WERI-Rb-1 (cell line): ENCODE measurements around the gene PRPSAP2.
"Not testable (repeated sequence)": the region's sequence is repeated elsewhere in the genome, so short reads cannot be mapped to it uniquely, and the experiment has no call there.

Experiments
- DNase-seq: peaks from one replicate; pipeline ENCODE4 v3.0.0-alpha.2; 2020
- H3K27ac ChIP-seq: fragments of 250-450 bp; sonication (Bioruptor Pico); 2 replicates; pipeline ENCODE4 v1.5.1; 2020; ENCODE audit warnings: mild to moderate bottlenecking, moderate library complexity
- H3K27me3 ChIP-seq: fragments of 250-450 bp; sonication (Bioruptor Pico); 2 replicates; pipeline ENCODE4 v1.5.1; 2021; ENCODE audit warnings: mild to moderate bottlenecking, low read depth, moderate library complexity; ENCODE audit not compliant: insufficient read depth, severe bottlenecking
- H3K36me3 ChIP-seq: fragments of 250-450 bp; sonication (Bioruptor Pico); 2 replicates; pipeline ENCODE4 v1.5.1; 2020; ENCODE audit warnings: mild to moderate bottlenecking, moderate library complexity
- H3K4me3 ChIP-seq: 2 replicates; pipeline ENCODE4 v1.5.1; 2011; ENCODE audit warnings: low read depth, mild to moderate bottlenecking, control low read depth, low read length
- H3K9me3 ChIP-seq: fragments of 250-450 bp; sonication (Bioruptor Pico); 2 replicates; pipeline ENCODE4 v1.5.1; 2021; ENCODE audit warnings: mild to moderate bottlenecking, moderate library complexity; ENCODE audit not compliant: severe bottlenecking
- CTCF ChIP-seq: IDR thresholded peaks from 2 replicates; pipeline ENCODE4 v1.5.1; 2011; ENCODE audit warnings: low read depth, mild to moderate bottlenecking, control low read depth, inconsistent platforms, low read length

The PRPSAP2 gene

GRCh38 chr17:18857864-18858566 is at the start of gene PRPSAP2:
Gene PRPSAP2, plus strand, starts transcription at chr17:18858131. Its CDS starts 7,703 bp downstream, at chr17:18865834.
- peak within 1 kb of the TSS; percentile 91 for H3K4me3 ChIP-seq
- no peaks in the 10 kb centered on the region for H3K9me3 ChIP-seq
- no peak for TF ChIP-seq CTCF
- peaks cover 10% of the 10 kb centered on the region for H3K36me3 ChIP-seq
- H3K27me3 ChIP-seq: no peaks in the 10 kb centered on the region
- DNase-seq: peak; percentile 96
- peak within 1 kb of the TSS; percentile 96 for H3K27ac ChIP-seq

- H3K4me3 ChIP-seq, H3K36me3 ChIP-seq, H3K27me3 ChIP-seq, H3K27ac ChIP-seq, H3K9me3 ChIP-seq: not testable (repeated sequence)
- peak; percentile 8 for DNase-seq
Measured at GRCh38 chr17:18815924-18816323, 42.0 kb upstream of the PRPSAP2 start.

GRCh38 chr17:18816489-18817371 is 41.2 kb upstream of the PRPSAP2 start:
- H3K4me3 ChIP-seq, H3K9me3 ChIP-seq, H3K27ac ChIP-seq, H3K27me3 ChIP-seq, H3K36me3 ChIP-seq: not testable (repeated sequence)
- peak; percentile 53 for DNase-seq
- peak; percentile 24; the same call in 1 of the 2 replicates for TF ChIP-seq CTCF

GRCh38 chr17:18821430-18821829 is 36.5 kb upstream of the PRPSAP2 start:
- not testable (repeated sequence) for DNase-seq, H3K36me3 ChIP-seq, H3K27ac ChIP-seq, H3K27me3 ChIP-seq, H3K9me3 ChIP-seq, H3K4me3 ChIP-seq

GRCh38 chr17:18827613-18828012 is 30.3 kb upstream of the PRPSAP2 start:
- DNase-seq: not testable (repeated sequence)

GRCh38 chr17:18848501-18848900 is 9.4 kb upstream of the PRPSAP2 start:
- H3K36me3 ChIP-seq: no peaks in the 10 kb centered on the region
- H3K27me3 ChIP-seq: no peaks in the 10 kb centered on the region
- TF ChIP-seq CTCF: no peak
- DNase-seq: no peak
- H3K27ac ChIP-seq: no peak overlapping the region
- H3K4me3 ChIP-seq: no peak overlapping the region
- no peaks in the 10 kb centered on the region for H3K9me3 ChIP-seq

More at GRCh38 chr17:18827613-18828012, 30.3 kb upstream of the PRPSAP2 start:
- not testable (repeated sequence) for H3K27ac ChIP-seq, H3K27me3 ChIP-seq, H3K9me3 ChIP-seq, H3K4me3 ChIP-seq, H3K36me3 ChIP-seq

- no peak overlapping the region for H3K4me3 ChIP-seq
- H3K9me3 ChIP-seq: no peaks in the 10 kb centered on the region
- TF ChIP-seq CTCF: no peak
- no peak overlapping the region for H3K27ac ChIP-seq
- no peaks in the 10 kb centered on the region for H3K36me3 ChIP-seq
- DNase-seq: no peak
- H3K27me3 ChIP-seq: no peaks in the 10 kb centered on the region
Measured at GRCh38 chr17:18850679-18851078, 7.3 kb upstream of the PRPSAP2 start.
